Panc1 (cell line): ENCODE data around the gene IL10RB.

Source experiments
- POLR2AphosphoS5 ChIP-seq: IDR thresholded peaks from 2 replicates; pipeline ENCODE4 v1.6.1; 2012; ENCODE audit warnings: mild to moderate bottlenecking, low read depth, low read length, moderate library complexity
- REST ChIP-seq, 2 experiments: IDR thresholded peaks; 2 replicates each; pipeline ENCODE4 v1.6.1; 2011 to 2012; ENCODE audit warnings: low read depth in 2 of 2, control low read depth in 1 of 2, low read length in 1 of 2, mild to moderate bottlenecking in 1 of 2, moderate library complexity in 1 of 2; ENCODE audit not compliant: insufficient read depth in 1 of 2
- TCF7L2 ChIP-seq: IDR thresholded peaks from 2 replicates; pipeline ENCODE4 v1.6.1; 2011; ENCODE audit warnings: mild to moderate bottlenecking, low read depth, low read length, inconsistent platforms
- TF ChIP-seq, protein P1 (sequence below): fragments of 450-650 bp; IDR thresholded peaks from 2 replicates; pipeline ENCODE4 v1.5.1; 2017; ENCODE audit warnings: mild to moderate bottlenecking

DNA sequence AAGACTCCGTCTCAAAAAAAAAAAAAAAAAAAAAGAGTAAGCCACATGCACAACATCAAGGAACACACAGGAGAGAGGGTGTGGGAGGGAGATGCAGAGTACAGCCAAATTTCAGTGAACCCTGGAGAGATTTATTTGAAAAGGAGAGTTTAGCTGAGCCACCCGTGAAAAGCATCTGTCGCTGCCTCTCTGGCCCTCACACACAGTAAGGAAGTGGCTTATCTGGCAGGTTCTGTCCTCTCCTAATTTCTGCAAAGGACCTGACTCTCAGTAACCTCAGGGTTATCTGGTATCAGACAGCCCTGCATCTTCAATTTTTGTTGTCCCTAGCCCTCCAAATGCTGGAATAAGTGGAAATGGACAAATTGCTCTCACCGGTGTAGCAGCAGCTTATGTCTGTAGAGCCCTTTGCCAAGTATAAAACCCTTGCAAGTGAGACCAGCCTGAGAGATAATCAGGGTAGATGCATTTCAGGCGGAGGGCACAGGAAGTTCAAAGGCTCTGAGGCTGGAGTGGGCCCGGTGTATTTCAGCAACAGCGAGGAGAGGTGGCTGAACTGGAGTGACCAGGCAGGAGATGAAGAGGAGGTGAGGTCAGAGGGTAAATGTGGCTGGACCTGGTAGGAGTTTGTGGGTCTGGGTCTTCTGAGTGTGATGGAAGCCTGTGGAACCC is 16.7 kb upstream of the IL10RB start:
- TF ChIP-seq, protein P1, sequence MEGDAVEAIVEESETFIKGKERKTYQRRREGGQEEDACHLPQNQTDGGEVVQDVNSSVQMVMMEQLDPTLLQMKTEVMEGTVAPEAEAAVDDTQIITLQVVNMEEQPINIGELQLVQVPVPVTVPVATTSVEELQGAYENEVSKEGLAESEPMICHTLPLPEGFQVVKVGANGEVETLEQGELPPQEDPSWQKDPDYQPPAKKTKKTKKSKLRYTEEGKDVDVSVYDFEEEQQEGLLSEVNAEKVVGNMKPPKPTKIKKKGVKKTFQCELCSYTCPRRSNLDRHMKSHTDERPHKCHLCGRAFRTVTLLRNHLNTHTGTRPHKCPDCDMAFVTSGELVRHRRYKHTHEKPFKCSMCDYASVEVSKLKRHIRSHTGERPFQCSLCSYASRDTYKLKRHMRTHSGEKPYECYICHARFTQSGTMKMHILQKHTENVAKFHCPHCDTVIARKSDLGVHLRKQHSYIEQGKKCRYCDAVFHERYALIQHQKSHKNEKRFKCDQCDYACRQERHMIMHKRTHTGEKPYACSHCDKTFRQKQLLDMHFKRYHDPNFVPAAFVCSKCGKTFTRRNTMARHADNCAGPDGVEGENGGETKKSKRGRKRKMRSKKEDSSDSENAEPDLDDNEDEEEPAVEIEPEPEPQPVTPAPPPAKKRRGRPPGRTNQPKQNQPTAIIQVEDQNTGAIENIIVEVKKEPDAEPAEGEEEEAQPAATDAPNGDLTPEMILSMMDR, result no peak
- no peak for TF ChIP-seq POLR2AphosphoS5
- TF ChIP-seq TCF7L2, result no peak
- TF ChIP-seq REST (IDR thresholded peaks at IDR 0.05; ENCODE audit: insufficient read depth in 1 of 2, low read depth in 2 of 2, low read length in 1 of 2), result no peak
